Fibroblast of skin of left quadriceps (primary cell): Measurements from ENCODE around the gene PALMD.

ENCODE experiments used
- DNase-seq, 2 experiments: peaks; one replicate each; pipeline ENCODE4 v3.0.0-alpha.2; 2013; ENCODE audit warnings: low read depth in 2 of 2

PALMD gene

GRCh38 chr1:99660496-99660895, 14.6 kb downstream of the PALMD start:
- DNase-seq, result no peak

GRCh38 chr1:99661780-99662179, 15.9 kb downstream of the PALMD start:
- no peak for DNase-seq

- peak; percentile 69 to 75 for DNase-seq
These were observed 16.7 kb downstream of the PALMD start for GRCh38 chr1:99662539-99663080.

- no peak for DNase-seq
These were observed 17.6 kb downstream of the PALMD start for GRCh38 chr1:99663501-99663900.

- DNase-seq, result no peak
These were observed 19.3 kb downstream of the PALMD start for GRCh38 chr1:99665212-99665611.

- DNase-seq, result no peak
These were observed 23.5 kb downstream of the PALMD start for GRCh38 chr1:99669376-99669775.

GRCh38 chr1:99669821-99670220, 23.9 kb downstream of the PALMD start:
- DNase-seq, result no peak

GRCh38 chr1:99670583-99670982, 24.7 kb downstream of the PALMD start:
- no peak for DNase-seq

GRCh38 chr1:99672038-99672437, 26.1 kb downstream of the PALMD start:
- DNase-seq, result no peak

- DNase-seq, result no peak
These were observed 26.8 kb downstream of the PALMD start for GRCh38 chr1:99672530-99673213.

- DNase-seq, result peak in 1 of 2 experiments; percentile 21
These were observed 27.4 kb downstream of the PALMD start for GRCh38 chr1:99673315-99673714.

- no peak for DNase-seq
These were observed 28.5 kb downstream of the PALMD start for GRCh38 chr1:99674115-99675064.

GRCh38 chr1:99675292-99675691, 29.4 kb downstream of the PALMD start:
- no peak for DNase-seq

- no peak for DNase-seq
These were observed 30.1 kb downstream of the PALMD start for GRCh38 chr1:99675994-99676393.

- no peak for DNase-seq
These were observed 31.0 kb downstream of the PALMD start for GRCh38 chr1:99676876-99677275.

- no peak for DNase-seq
These were observed 31.5 kb downstream of the PALMD start for GRCh38 chr1:99677416-99677815.

GRCh38 chr1:99680270-99680669, 34.4 kb downstream of the PALMD start:
- no peak for DNase-seq

GRCh38 chr1:99681583-99681982, 35.7 kb downstream of the PALMD start:
- no peak for DNase-seq

GRCh38 chr1:99682291-99682751, 36.4 kb downstream of the PALMD start:
- peak; percentile 29 to 32 for DNase-seq

- DNase-seq, result peak; percentile 52 to 57
These were observed 39.7 kb downstream of the PALMD start for GRCh38 chr1:99685516-99686180.

GRCh38 chr1:99691175-99691574, 45.3 kb downstream of the PALMD start:
- no peak for DNase-seq

- DNase-seq, result no peak
These were observed 50.7 kb downstream of the PALMD start for GRCh38 chr1:99696616-99697015.
